H9 (cell line): ENCODE data around the gene VEGFC. TPM values are rescaled to one million over a fixed set of nuclear protein-coding genes. Genes with fewer than 3 reads are reported as not detected.

Experiments
- DNase-seq: peaks from one replicate; pipeline ENCODE4 v3.0.0-alpha.2; 2017
- H2AFZ ChIP-seq: one replicate; pipeline ENCODE4 v1.6.1; 2013; ENCODE audit warnings: mild to moderate bottlenecking, low read length, control low read depth, moderate library complexity
- H2AK5ac ChIP-seq: 2 replicates; pipeline ENCODE4 v1.6.1; 2013; ENCODE audit warnings: low read length, control low read depth, mixed read lengths; ENCODE audit not compliant: insufficient read length
- H2BK120ac ChIP-seq: one replicate; pipeline ENCODE4 v1.6.1; 2013; ENCODE audit warnings: low read depth, mild to moderate bottlenecking, low read length, control low read depth, inconsistent platforms; ENCODE audit not compliant: poor library complexity, severe bottlenecking
- H2BK12ac ChIP-seq: 2 replicates; pipeline ENCODE4 v1.6.1; 2013; ENCODE audit warnings: low read length, control low read depth, mixed read lengths, low read depth; ENCODE audit not compliant: insufficient read length
- H2BK15ac ChIP-seq: 2 replicates; pipeline ENCODE4 v1.6.1; 2013; ENCODE audit warnings: low read depth, low read length, control low read depth
- H2BK20ac ChIP-seq: one replicate; pipeline ENCODE4 v1.6.1; 2013; ENCODE audit warnings: low read depth, mild to moderate bottlenecking, low read length, control low read depth, inconsistent platforms; ENCODE audit not compliant: poor library complexity, severe bottlenecking
- H2BK5ac ChIP-seq: 2 replicates; pipeline ENCODE4 v1.6.1; 2013; ENCODE audit warnings: low read length, control low read depth, mixed read lengths; ENCODE audit not compliant: insufficient read length
- H3K14ac ChIP-seq: 2 replicates; pipeline ENCODE4 v1.6.1; 2013; ENCODE audit warnings: low read length, control low read depth; ENCODE audit not compliant: insufficient read depth
- H3K18ac ChIP-seq: 2 replicates; pipeline ENCODE4 v1.6.1; 2013; ENCODE audit warnings: low read depth, mild to moderate bottlenecking, mixed read lengths, low read length, control low read depth; ENCODE audit not compliant: insufficient read length
- H3K23ac ChIP-seq: 2 replicates; pipeline ENCODE4 v1.6.1; 2013; ENCODE audit warnings: low read length, control low read depth, mixed read lengths, low read depth; ENCODE audit not compliant: insufficient read length
- H3K23me2 ChIP-seq: 2 replicates; pipeline ENCODE4 v1.6.1; 2013; ENCODE audit warnings: low read depth, mild to moderate bottlenecking, mixed read lengths, low read length, control low read depth; ENCODE audit not compliant: insufficient read length, poor library complexity, severe bottlenecking
- H3K27ac ChIP-seq: 2 replicates; pipeline ENCODE4 v1.5.1; 2013; ENCODE audit warnings: low read length, control low read depth, mixed read lengths, low read depth; ENCODE audit not compliant: insufficient read length
- H3K27me3 ChIP-seq: 2 replicates; pipeline ENCODE4 v1.6.1; 2013; ENCODE audit warnings: low read length, control low read depth, inconsistent platforms; ENCODE audit not compliant: insufficient read depth
- H3K4ac ChIP-seq: 2 replicates; pipeline ENCODE4 v1.6.1; 2013; ENCODE audit warnings: low read depth, mild to moderate bottlenecking, control low read depth, inconsistent platforms, low read length, moderate library complexity
- H3K4me1 ChIP-seq: 2 replicates; pipeline ENCODE4 v1.6.1; 2013; ENCODE audit warnings: low read length, control low read depth, inconsistent platforms; ENCODE audit not compliant: insufficient read depth
- H3K4me2 ChIP-seq: 2 replicates; pipeline ENCODE4 v1.6.1; 2013; ENCODE audit warnings: low read length, control low read depth, mixed read lengths; ENCODE audit not compliant: insufficient read length, insufficient read depth
- H3K56ac ChIP-seq: 2 replicates; pipeline ENCODE4 v1.6.1; 2013; ENCODE audit warnings: low read depth, mild to moderate bottlenecking, mixed read lengths, low read length, control low read depth; ENCODE audit not compliant: insufficient read length
- H3K79me1 ChIP-seq: 2 replicates; pipeline ENCODE4 v1.6.1; 2013; ENCODE audit warnings: low read depth, mild to moderate bottlenecking, moderate library complexity, low read length, control low read depth, inconsistent platforms; ENCODE audit not compliant: insufficient read depth, poor library complexity, severe bottlenecking
- H3K79me2 ChIP-seq: 2 replicates; pipeline ENCODE4 v1.6.1; 2013; ENCODE audit warnings: low read length, control low read depth, inconsistent platforms; ENCODE audit not compliant: insufficient read depth
- H3K9ac ChIP-seq: 2 replicates; pipeline ENCODE4 v1.6.1; 2013; ENCODE audit warnings: low read length, control low read depth, mixed read lengths; ENCODE audit not compliant: insufficient read length; ENCODE audit errors: extremely low read depth
- H3K9me3 ChIP-seq: one replicate; pipeline ENCODE4 v1.6.1; 2013; ENCODE audit warnings: low read depth, low read length, inconsistent platforms; ENCODE audit not compliant: control insufficient read depth
- H3T11ph ChIP-seq: one replicate; pipeline ENCODE4 v1.6.1; 2013; ENCODE audit warnings: mild to moderate bottlenecking, low read length, control low read depth, inconsistent platforms
- H4K20me1 ChIP-seq: one replicate; pipeline ENCODE4 v1.6.1; 2013; ENCODE audit not compliant: control insufficient read depth, insufficient read length, insufficient read depth
- H4K5ac ChIP-seq: 2 replicates; pipeline ENCODE4 v1.6.1; 2013; ENCODE audit warnings: low read depth, mild to moderate bottlenecking, mixed read lengths, low read length, control low read depth; ENCODE audit not compliant: insufficient read length
- H4K8ac ChIP-seq: replicated peaks from 2 replicates; pipeline ENCODE4 v1.6.1; 2013; ENCODE audit warnings: low read length, control low read depth, mixed read lengths, low read depth; ENCODE audit not compliant: insufficient read length
- H4K91ac ChIP-seq: 2 replicates; pipeline ENCODE4 v1.6.1; 2013; ENCODE audit warnings: low read depth, mild to moderate bottlenecking, moderate library complexity, mixed read lengths, low read length, control low read depth; ENCODE audit not compliant: insufficient read length
- H3K27ac Mint-ChIP-seq, 3 experiments: 2 replicates in 2 of 3; 3 replicates in 1 of 3; pipeline ENCODE4 v1.8.0; 2020 to 2021; ENCODE audit warnings: mixed read lengths in 3 of 3, mild to moderate bottlenecking in 1 of 3, moderate library complexity in 1 of 3
- H3K27me3 Mint-ChIP-seq: 2 replicates; pipeline ENCODE4 v1.8.0; 2021; ENCODE audit warnings: low read depth, mild to moderate bottlenecking, moderate library complexity, mixed read lengths
- H3K36me3 Mint-ChIP-seq, 3 experiments: 2 replicates in 2 of 3; 3 replicates in 1 of 3; pipeline ENCODE4 v1.8.0; 2020 to 2021; ENCODE audit warnings: low read depth in 3 of 3, mixed read lengths in 3 of 3; ENCODE audit not compliant: insufficient read depth in 1 of 3
- H3K4me1 Mint-ChIP-seq, 2 experiments: 2 replicates each; pipeline ENCODE4 v1.8.0; 2020; ENCODE audit warnings: mixed read lengths in 2 of 2
- H3K4me3 Mint-ChIP-seq, 2 experiments: 2 replicates in 1 of 2; 3 replicates in 1 of 2; pipeline ENCODE4 v1.8.0; 2020 to 2021; ENCODE audit warnings: mild to moderate bottlenecking in 2 of 2, mixed read lengths in 2 of 2, moderate library complexity in 1 of 2
- H3K9me3 Mint-ChIP-seq, 2 experiments: 2 replicates in 1 of 2; 3 replicates in 1 of 2; pipeline ENCODE4 v1.8.0; 2020; ENCODE audit warnings: mild to moderate bottlenecking in 2 of 2, mixed read lengths in 2 of 2, moderate library complexity in 1 of 2
- WGBS: extraction: QIAGEN DNeasy Blood & Tissue Kit; methylation state at CpG from one replicate; pipeline ENCODE4 v1.1.7; 2013; ENCODE audit warnings: missing lambda C conversion rate, low lambda C conversion rate, mixed read lengths; ENCODE audit not compliant: insufficient read length; ENCODE audit errors: extremely low coverage; 5-methylcytosine and 5-hydroxymethylcytosine counted together
- total RNA-seq: library from RNA; stranded (reverse); gene quantifications from 2 replicates; pipeline ENCODE4 v1.2.1, GENCODE V29; 2021
- TF ChIP-seq, protein P1 (sequence below): fragments of 200-600 bp; sonication (generic); conservative IDR thresholded peaks from 3 replicates; pipeline ENCODE4 v1.8.0; 2021; ENCODE audit warnings: antibody characterized with exemption, mild to moderate bottlenecking

Gene VEGFC
- total RNA-seq, 1 experiment from 2014 or later = 0.46 TPM

DNA sequence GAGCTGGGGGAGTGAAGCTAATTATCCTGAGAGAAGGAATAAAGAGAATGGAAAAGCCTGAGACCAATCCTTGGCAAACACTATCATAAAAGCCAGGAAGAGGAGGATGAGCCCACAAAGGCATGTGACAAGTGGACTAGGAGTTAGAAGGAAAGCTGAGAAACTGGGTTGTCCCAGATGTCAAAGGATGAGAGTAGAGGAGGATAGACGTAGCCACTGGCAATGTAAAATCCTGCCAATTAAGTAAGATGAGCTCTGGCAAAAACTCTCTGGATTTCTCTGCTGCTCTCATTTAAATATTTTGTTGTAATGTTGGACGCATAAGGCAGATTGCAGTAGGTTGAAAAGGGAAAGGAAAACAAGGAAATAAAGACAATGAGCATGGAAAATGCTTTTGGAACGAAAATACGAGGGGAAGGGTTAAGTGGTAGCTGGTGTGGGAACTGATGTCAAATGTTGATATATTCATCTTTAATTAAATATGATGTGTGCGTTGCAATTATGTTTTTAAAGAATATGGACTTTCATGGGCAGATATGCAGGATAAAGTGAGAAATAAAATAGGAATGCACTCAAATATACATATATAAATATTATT lies 14.2 kb upstream of the VEGFC start:
- H3K27ac Mint-ChIP-seq = no peak overlapping the region

More for the DNA sequence above, 14.2 kb upstream of the VEGFC start:
- Histone ChIP-seq H2AK5ac (no peak overlapping the region), H2AFZ (no peak overlapping the region), H4K91ac (no peak overlapping the region), H2BK20ac (no peak overlapping the region), H4K8ac (no peak overlapping the region), H2BK5ac (no peak overlapping the region), H3K79me2 (no peaks in the 10 kb centered on the region), H3K23me2 (no peaks in the 10 kb centered on the region), H4K5ac (no peak overlapping the region), H3T11ph (no peak overlapping the region), H3K27me3 (no peaks in the 10 kb centered on the region), H3K79me1 (no peaks in the 10 kb centered on the region), H2BK12ac (no peak overlapping the region), H3K23ac (no peak overlapping the region), H2BK15ac (no peak overlapping the region), H3K4me2 (no peak overlapping the region), H3K27ac (no peak overlapping the region), H2BK120ac (no peak overlapping the region), H3K4me1 (no peaks in the 10 kb centered on the region), H3K14ac (no peak overlapping the region), H3K9me3 (no peaks in the 10 kb centered on the region), H3K9ac (no peak overlapping the region), H4K20me1 (no peaks in the 10 kb centered on the region), H3K18ac (no peak overlapping the region), H3K4ac (no peak overlapping the region), H3K56ac (no peak overlapping the region)
- no peak for DNase-seq
- Mint-ChIP-seq H3K36me3 (no peaks in the 10 kb centered on the region; a peak in 1 of 7 replicates), H3K9me3 (peaks cover 0 to 5% of the 10 kb centered on the region in 2 experiments; a peak in 3 of 5 replicates), H3K4me1 (no peaks in the 10 kb centered on the region), H3K4me3 (no peak overlapping the region), H3K27me3 (peaks cover 3% of the 10 kb centered on the region)
- 100% methylated on average over 3 of the region's 5 CpGs for WGBS
- TF ChIP-seq, protein P1, sequence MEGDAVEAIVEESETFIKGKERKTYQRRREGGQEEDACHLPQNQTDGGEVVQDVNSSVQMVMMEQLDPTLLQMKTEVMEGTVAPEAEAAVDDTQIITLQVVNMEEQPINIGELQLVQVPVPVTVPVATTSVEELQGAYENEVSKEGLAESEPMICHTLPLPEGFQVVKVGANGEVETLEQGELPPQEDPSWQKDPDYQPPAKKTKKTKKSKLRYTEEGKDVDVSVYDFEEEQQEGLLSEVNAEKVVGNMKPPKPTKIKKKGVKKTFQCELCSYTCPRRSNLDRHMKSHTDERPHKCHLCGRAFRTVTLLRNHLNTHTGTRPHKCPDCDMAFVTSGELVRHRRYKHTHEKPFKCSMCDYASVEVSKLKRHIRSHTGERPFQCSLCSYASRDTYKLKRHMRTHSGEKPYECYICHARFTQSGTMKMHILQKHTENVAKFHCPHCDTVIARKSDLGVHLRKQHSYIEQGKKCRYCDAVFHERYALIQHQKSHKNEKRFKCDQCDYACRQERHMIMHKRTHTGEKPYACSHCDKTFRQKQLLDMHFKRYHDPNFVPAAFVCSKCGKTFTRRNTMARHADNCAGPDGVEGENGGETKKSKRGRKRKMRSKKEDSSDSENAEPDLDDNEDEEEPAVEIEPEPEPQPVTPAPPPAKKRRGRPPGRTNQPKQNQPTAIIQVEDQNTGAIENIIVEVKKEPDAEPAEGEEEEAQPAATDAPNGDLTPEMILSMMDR = no peak
